ENCODE measurements around the gene MICU1. TPM values are rescaled to one million over a fixed set of nuclear protein-coding genes. Genes with fewer than 3 reads are reported as not detected.
"Not testable (repeated sequence)": the region's sequence is repeated elsewhere in the genome, so short reads cannot be mapped to it uniquely, and the experiment has no call there.

The MICU1 gene
- total RNA-seq, 4 donors from 2014 or later, result 24.4 to 195 (median 66.9) TPM

- peaks cover 9 to 10% of the 10 kb centered on the region in 2 donors for H3K4me1 ChIP-seq
These were observed 272.6 kb downstream of the MICU1 start for GRCh38 chr10:72353028-72353964.

GRCh38 chr10:72351479-72351878 is 274.4 kb downstream of the MICU1 start:
- Histone ChIP-seq H3K4me3 (no peak overlapping the region), H3K36me3 (no peaks in the 10 kb centered on the region), H3K4me1 (peaks cover 9 to 10% of the 10 kb centered on the region in 2 donors), H3K9me3 (no peaks in the 10 kb centered on the region), H3K27me3 (no peaks in the 10 kb centered on the region), H3K27ac (no peak overlapping the region)
- DNase-seq, result no peak
- intact Hi-C loops (cut with DNase I; ENCODE audit: low total_unique reads), result no loop called here
- no peak for TF ChIP-seq CTCF (IDR thresholded peaks at IDR 0.05)
- TF ChIP-seq POLR2A (IDR thresholded peaks at IDR 0.05), result no peak

More at GRCh38 chr10:72353028-72353964, 272.6 kb downstream of the MICU1 start:
- no peak for DNase-seq
- H3K4me3 ChIP-seq, result peak overlapping the region; percentile 63 to 82
- TF ChIP-seq CTCF (IDR thresholded peaks at IDR 0.05) (no peak), POLR2A (IDR thresholded peaks at IDR 0.05) (no peak)
- intact Hi-C loops (cut with DNase I; ENCODE audit: low total_unique reads), result no loop called here
- no peaks in the 10 kb centered on the region for H3K36me3 ChIP-seq
- no peaks in the 10 kb centered on the region for H3K27me3 ChIP-seq
- H3K9me3 ChIP-seq, result no peaks in the 10 kb centered on the region
- peak overlapping the region; percentile 93 to 98 for H3K27ac ChIP-seq

- intact Hi-C loops (cut with DNase I; ENCODE audit: low total_unique reads), result no loop called here
- H3K36me3 ChIP-seq, result no peaks in the 10 kb centered on the region
- TF ChIP-seq CTCF (IDR thresholded peaks at IDR 0.05) (no peak), POLR2A (IDR thresholded peaks at IDR 0.05) (no peak)
These were observed 276.4 kb downstream of the MICU1 start for GRCh38 chr10:72349438-72349837.

GRCh38 chr10:72348282-72348681 is 277.6 kb downstream of the MICU1 start:
- DNase-seq, result no peak
- H3K27ac ChIP-seq, result no peak overlapping the region
- TF ChIP-seq POLR2A (IDR thresholded peaks at IDR 0.05) (no peak), CTCF (IDR thresholded peaks at IDR 0.05) (no peak)
- no peaks in the 10 kb centered on the region for H3K27me3 ChIP-seq
- no peak overlapping the region for H3K4me3 ChIP-seq
- H3K36me3 ChIP-seq, result no peaks in the 10 kb centered on the region
- peaks cover 5% of the 10 kb centered on the region in 2 donors for H3K4me1 ChIP-seq
- intact Hi-C loops (cut with DNase I; ENCODE audit: low total_unique reads), result no loop called here
- no peaks in the 10 kb centered on the region for H3K9me3 ChIP-seq

More at GRCh38 chr10:72349438-72349837, 276.4 kb downstream of the MICU1 start:
- no peak for DNase-seq
- Histone ChIP-seq H3K27me3 (no peaks in the 10 kb centered on the region), H3K27ac (no peak overlapping the region), H3K9me3 (no peaks in the 10 kb centered on the region), H3K4me1 (peaks cover 5 to 9% of the 10 kb centered on the region in 2 donors), H3K4me3 (no peak overlapping the region)

- intact Hi-C loops (cut with DNase I; ENCODE audit: low total_unique reads); H3K27ac ChIP-seq; H3K4me3 ChIP-seq; H3K27me3 ChIP-seq; H3K4me1 ChIP-seq; H3K9me3 ChIP-seq; H3K36me3 ChIP-seq; DNase-seq: not testable (repeated sequence)
These were observed 279.8 kb downstream of the MICU1 start for GRCh38 chr10:72346117-72346516.
